Brain pericyte (primary cell): ENCODE data around the gene SLC22A6.
"Not testable (repeated sequence)": the region's sequence is repeated elsewhere in the genome, so short reads cannot be mapped to it uniquely, and the experiment has no call there.

Source experiments
- DNase-seq: peaks from one replicate; pipeline ENCODE4 v3.0.0-alpha.2; 2012; ENCODE audit warnings: low read depth, low spot score

SLC22A6 gene

DNA sequence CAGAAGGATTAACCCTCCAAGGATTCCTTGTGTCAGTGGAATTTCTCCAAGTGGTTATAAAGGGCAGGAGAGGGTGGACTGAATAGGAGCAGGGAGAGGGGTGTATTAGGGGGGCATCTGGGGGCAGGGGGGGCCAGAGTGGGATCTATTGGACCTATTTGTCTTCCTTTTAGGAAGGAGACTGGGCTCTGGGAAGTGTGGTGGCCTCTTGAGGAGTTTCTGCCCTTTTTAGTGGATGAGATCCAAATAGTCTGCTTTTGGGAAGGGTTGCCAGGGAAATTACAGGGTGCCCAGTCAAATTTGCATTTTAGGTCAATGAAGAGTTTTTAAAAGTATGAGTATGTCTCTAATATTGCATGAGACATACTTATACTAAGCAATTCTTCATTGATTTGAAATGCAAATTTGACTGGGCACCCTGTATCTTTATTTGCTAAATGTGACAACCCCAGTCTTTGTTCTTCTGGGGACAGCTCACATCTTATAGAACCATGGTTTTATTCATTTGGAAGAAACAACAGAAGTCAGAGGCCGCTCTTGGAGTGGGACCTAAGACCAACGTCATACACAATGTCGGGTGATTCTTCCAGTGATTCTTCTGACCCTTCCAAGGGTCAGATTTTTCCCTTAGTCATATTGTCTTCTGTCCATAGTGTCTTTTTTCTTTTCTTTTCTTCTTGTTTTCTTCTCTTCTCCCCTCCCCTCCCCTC, 429 bp upstream of the SLC22A6 start:
- no peak for DNase-seq

DNA sequence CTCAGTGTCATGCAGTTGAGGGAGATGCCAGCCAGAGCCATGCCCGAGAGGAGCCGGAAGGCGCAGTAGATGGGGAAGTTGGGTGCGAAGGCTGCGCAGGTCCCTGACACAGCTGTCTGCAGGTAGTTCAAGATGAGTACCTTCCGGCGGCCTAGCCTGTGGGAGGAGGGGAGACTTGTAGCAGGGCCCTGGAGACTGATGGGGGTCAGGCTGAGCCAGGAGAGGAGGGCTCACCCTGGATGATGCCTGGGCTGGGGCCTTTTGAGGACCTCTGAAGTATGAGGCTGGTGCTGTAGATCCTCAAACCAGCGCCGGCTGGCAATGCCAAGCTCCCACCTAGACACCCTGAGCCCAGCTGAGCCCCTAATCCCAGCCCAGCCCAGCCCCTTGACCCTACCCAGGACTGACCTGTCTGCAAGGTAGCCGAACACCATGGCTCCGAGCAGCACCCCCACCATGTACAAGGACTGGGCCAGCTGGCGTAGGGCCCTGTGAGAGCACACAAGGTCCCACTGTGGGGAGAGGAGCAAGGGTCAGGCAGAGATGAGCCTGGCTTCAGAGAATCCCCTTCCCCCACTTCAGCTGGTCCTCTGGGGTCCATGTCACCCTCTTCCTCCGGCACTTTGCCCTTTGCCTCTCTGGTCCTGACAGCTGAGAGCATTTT, 1.1 kb downstream of the SLC22A6 start:
- DNase-seq = no peak

DNA sequence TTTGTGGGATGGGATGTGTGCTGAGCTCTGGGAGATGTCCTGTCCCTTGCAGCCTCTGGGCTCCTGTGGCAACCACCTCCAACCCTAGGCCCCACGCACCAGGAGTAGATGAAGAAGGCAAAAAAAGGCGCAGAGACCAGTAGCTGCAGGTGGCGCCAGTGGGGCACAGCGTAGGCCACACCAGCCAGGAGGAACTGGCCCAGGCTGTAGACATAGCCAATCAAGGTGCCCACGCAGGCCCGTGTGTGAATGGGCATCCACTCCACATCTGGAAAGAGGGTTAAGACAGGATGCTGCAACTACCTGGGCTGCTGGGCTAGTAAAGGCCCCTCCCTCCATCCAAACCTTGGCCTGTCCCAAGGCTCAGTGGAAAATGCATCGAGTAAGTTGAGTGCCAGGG, 3.0 kb downstream of the SLC22A6 start:
- no peak for DNase-seq

DNA sequence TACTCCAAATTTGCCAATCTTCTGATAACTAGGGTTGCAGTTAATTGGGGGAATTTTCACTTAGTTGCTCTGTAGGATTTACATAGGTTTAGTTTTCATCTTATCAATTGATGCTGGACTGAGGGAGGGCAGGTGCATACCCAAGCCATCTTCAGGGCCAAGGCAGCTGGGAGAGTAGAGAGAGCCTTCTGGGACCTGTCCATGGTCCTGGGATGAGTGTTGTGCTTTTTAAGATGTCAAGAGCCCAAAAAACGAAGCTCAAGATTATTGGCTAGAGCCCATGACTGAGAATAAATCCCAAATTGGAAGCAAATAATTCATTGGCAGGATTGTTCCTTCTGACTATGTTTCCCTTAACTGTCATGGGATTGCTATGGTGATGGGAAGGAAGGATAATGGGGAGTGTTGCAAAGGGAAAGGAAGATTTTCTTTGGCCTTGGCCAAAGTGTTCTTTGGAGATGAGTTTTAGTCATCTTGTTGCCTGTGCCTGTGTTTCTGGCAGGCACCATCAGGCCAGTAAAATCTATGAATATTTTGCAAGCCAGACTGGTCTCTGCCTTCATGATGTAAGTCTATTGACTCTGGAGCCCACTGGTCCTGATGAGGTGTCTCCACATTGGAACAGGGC, 4.5 kb downstream of the SLC22A6 start:
- no peak for DNase-seq

DNA sequence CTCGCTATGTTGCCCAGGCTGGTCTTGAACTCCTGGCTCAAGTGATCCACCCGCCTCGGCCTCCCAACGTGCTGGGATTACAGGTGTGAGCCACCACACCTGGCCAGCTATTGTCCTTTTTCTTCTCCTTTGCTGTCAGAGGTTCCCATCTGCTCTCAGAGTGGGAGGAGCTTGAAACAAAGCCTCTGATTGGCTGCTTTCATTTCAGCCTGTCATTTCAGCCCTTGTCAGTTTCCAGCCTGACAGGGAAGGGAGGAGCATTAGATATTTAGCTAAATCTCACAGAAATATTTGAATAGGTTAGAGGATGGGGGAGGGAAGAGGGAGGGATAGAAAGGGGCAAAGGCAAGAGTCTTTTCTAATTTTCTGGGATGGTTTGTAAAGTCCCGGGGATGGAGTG, 8.7 kb downstream of the SLC22A6 start:
- no peak for DNase-seq

DNA sequence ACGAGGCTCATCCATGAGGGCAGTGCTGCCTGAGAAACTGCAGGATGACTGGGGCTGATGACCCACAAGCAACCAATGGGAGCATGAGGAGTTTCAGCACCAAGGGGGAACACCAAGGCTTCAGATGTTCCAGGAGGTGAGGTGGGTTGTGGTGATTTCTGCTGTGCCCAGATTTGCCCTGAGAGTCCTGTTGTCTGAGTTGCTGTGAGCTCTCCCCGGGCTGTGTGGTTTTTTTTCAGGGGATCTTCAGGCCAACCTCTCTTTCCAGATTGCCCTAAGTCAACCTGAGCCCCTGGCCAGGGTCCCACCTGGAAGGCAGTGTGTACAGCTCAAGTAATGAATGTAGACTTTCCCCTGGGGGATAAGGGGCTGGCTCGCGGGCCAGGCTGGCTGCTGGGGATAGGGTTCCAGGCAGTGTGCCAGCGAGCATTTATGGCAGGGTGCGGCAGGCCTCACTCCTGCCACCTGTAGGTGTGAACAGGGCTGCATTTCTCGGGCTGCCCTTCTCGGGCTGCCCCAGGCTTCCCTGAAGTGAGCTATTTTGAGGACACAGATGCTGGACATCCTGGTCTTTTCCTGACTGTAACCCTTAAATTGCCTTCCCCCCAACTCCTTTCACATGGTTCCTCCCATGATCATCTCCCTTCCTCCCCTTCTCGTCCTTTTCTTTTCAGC, 9.8 kb downstream of the SLC22A6 start:
- DNase-seq = no peak

DNA sequence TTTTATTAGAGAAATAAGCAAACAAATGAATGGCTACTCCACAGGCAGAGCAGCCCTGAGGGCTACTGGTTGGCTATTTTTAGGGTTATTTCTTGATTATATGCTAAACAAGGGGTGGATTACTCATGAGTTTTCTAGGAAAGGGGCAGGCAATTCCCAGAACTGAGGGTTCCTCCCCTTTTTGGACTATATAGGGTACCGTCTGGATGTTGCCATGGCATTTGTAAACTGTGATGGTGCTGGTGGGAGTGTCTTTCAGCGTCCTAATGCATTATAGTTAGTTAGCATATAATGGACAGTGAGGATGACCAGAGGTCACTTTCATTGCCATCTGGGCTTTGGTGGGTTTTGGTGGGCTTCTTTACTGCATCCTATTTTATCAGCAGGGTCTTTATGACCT, 19.2 kb downstream of the SLC22A6 start:
- DNase-seq = no peak

DNA sequence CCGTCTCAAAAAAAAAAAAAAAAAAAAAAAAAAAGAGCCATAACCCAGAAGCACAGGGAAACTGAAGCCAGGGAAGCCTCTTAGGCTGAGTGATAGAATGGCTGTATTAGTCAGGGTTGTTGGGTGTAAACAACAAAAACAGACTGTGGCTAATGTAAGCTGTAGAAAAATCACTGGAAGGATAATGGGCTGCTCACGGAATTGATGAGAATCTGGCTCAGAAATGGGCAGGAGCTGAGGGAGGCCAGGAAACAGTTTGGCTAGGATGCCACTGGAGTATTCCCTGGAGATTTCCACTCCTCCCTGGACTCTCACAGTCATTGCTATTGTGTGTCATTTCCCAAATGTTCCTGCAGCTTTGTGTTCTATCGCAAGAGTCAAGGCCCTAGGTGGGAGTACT, 22.4 kb downstream of the SLC22A6 start:
- DNase-seq = no peak

DNA sequence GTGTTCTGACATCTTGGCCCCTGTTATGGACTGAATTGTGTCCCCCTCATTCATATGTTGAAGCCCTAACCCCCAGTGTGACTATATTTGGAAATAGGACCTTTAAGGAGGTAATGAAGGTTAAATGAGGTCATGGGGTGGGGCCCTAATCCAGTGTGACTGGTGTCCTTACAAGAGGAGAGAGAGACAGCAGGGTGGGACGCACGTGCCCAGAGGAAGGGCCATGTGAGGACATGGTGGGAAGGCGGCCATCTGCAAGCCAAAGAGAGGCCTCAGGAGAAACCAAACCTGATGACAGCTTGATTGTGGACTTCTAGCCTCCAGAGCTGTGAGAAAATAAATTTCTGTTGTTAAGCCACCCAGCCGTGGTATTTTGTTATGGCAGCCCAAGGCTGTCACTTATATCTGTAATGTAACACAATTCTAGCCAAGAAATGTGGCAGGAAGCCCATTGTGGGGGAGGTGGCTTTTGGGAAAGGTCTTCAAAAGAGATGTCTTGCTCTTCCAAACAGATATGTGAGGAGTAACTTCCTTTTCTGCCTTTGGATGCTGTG, 23.7 kb downstream of the SLC22A6 start:
- no peak for DNase-seq

DNA sequence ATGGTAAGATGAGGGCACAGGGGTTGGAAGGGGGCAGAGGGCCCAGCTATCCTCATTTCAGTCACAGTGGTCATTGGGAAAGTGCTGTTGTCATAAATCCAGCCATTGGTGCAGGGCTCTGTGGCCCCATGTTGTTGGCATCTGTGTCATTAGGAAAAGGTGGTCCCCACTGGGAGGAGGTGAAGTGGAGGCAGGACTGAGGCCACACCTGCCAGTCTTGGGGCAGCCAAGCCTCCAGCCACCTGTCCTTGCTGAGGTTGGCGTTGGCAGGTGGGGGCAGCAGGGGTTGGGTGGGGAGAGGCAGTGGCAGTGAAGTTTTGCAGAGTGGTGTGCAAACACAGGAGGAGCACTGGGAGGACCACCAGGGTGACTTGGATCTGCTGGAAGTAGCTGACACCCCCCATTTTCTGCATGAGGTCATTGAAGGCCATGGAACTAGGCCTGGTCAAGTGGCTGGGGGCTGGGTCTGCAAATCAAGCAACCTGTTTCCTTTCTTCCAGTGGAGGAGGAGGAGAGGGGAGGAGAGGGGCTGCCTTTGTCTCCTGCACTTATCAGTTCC, 25.3 kb downstream of the SLC22A6 start:
- no peak for DNase-seq

DNA sequence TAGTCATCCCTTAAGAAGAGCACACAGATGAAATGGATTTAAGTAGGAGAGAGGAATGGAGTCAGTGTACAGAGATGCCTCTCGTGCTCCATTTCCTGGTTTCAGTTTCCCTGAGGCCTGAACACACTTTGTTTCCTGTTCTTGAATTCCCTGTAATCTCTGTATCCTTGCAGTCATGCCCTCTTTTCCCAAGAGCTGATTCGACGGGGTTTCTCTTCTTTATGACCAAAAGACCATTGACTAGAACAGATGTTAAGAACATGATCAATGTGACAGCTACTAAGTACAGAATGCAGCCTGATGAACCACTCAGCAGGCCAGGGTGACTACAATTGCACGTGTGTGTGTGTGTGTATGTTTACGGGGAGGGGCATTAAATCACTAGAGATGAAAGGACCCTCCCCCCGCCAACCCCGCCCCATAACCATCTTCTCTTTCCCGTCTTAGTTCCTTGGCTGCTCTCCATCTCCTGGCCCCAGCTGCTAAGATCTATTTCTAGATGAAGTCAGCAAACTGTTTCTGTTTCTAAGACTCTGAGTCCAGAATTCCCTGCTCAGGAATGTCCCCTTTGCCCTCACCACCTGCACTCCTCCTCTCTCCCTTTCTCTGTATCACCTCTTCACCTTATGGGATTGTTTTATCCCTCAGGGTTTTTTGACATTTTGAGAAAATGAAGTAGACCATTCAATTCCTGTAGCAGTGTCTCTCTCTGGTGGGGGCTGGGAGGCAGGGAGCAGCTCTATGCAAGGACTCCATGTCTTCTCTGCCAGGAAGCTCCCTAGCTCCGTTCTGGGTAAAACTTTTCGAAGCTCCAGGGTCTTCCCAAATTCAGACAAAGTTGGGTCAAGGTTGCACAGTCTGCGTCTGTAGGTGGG, 26.0 kb downstream of the SLC22A6 start:
- no peak for DNase-seq

DNA sequence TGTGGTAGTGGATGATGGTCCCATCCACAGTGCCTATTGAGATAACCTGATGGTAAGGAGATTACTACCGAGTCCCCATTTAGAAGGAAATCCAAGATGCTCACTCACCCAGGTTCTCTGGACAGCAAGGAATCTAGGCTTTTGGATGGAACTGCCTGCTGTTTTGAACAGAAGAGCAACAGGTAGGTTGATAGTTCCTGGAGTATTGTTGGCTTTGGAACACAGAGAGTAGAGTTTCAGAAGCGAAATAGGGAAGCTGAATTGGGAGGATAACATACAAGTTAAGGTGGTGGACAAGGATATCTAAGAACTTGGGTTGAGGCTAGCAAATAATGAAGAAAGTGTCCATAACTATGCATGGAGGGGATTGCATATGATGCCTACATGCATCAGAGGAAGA, 27.6 kb downstream of the SLC22A6 start:
- DNase-seq = no peak

DNA sequence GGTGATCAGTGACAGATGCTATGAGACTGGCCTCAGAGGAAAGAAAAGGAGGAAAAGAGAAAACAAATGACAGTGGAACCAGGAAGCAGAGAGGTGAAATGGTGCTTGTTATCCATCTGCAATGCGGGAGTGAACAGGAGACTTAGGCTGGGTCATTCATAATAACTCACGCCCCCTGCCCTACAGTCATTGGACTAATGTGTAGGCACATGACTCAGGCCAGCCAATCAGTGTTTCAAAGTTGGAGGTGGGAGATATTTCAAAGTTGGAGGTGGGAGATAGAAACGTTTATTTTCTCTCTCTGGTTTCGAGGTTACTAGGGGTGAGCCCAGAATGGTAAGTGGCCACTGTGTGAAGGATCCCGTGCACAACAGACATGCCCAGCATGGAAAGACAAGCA, 30.3 kb downstream of the SLC22A6 start:
- DNase-seq = no peak

DNA sequence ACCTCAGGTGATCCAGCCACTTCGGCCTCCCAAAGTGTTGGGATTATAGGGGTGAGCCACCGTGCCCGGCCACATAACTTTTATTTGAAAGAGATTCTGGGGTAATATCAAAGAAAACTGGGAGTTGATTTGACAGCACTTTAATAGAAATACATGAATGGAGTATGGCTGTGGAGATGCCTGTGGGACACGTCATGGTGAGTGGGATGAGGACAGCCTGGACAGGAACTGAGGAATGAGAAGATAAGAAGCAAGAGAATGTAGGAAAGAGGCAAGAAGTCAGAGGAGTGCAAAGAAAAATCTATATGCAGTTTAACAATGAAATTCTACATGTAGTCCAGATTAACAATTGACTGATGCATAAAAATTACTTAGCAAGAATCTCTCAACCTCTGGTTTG, 31.0 kb downstream of the SLC22A6 start:
- no peak for DNase-seq

DNA sequence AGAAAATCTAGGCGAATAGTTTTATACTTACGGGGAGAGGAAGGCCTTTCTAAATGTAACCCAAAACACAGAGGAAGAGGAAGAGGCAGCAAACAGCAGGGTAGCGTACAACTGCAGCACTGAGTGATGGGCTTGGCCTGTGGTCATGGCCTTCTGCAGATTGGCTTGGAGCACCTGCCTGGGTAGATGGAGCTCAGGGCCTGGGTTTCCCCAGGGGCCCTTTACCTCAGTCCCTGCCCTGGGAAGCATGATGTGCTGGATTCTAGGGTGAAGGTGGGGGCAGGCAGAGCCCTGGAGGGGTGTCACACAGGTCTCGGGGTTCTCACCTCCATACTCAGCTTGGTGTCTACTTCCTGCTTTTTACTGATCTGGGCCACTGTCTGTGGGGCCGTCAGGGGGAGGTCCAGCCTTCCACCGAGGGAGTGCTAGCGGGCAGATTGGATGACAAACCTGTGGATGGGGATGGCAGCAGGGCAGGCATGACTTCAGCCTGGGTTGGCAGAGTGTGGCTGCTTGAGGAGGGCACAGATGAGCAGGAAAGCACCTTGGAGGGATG, 35.9 kb downstream of the SLC22A6 start:
- no peak for DNase-seq

DNA sequence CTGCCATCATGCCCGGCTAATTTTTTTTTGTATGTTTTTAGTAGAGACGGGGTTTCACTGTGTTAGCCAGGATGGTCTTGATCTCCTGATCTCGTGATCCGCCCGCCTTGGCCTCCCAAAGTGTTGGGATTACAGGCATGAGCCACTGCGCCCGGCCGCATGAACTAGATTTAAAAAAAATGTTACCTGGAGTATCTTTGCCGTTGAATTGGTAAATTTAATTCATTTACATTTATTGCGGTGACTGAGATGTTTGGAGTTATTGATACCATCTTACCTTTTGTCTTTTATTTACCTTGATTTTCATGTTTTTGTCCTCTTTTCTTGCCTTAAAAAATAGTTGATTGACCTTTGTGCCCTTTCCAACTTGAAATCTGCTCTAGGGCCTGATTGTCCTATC, 39.2 kb downstream of the SLC22A6 start:
- DNase-seq = not testable (repeated sequence)

DNA sequence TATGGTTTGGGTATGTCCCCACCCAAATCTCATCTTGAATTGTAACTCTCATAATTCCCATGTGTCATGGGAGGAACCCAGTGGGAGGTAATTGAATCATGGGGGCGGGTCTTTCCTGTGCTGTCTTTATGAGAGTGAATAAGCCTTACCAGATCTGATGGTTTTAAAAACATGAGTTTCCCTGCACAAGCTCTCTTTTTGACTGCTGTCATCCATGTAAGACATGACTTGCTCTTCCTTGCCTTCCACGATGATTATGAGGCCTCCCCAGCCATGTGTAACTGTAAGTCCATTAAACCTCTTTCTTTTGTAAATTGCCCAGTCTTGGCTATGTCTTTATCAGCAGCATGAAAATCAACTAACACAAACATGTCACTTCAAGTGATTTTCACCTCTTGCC, 47.2 kb downstream of the SLC22A6 start:
- not testable (repeated sequence) for DNase-seq

DNA sequence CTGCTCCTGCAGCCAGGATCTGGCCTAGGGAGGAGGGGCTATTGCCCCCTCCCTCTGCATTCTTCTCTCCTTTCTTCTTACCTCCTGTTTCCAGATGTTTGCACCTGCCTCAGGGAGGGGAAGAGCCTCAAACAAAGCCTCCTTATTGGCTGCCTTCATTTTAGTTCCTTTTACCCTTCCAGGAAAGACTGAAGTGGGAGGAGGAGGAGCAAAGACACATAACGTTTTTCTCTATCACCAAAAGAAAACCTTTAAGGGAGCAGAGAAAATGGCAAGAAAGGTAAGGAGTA, 50.3 kb downstream of the SLC22A6 start:
- no peak for DNase-seq

DNA sequence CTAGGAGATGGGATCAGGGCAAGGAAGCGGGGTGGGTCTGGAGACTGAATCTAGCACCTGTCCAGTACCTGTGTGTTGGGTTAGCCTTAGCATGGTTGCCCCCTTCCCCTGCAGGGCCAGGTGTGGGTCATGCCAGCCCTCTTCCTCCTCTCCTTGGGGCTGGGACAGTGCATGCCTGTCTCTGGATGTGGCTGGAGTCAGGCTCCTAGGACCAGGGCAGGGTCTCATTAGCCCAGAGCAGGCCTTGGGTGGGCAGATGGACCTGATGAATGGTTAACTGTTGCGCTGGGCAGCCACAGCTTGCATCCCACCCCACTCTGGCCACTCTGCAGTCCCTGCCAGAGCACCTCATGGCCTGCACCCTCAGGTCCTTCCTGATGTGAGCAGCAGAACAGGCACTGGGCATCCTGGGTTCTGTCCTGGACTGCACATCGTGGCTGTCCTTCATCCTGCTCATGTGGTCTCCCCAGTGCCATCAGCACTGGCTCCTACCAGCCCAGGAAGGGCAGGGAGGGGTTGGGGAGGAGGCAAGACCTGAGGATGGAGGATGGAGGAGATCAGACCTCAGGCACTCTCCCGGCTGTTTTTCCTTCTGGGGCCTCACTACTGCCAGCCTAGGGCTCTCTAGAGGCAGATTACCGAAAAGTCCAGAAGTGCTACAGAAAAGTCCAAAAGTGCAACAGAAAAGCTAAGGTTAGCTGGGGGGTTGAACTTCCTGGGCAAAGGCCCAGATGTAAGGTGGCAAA, 50.8 kb downstream of the SLC22A6 start:
- no peak for DNase-seq

DNA sequence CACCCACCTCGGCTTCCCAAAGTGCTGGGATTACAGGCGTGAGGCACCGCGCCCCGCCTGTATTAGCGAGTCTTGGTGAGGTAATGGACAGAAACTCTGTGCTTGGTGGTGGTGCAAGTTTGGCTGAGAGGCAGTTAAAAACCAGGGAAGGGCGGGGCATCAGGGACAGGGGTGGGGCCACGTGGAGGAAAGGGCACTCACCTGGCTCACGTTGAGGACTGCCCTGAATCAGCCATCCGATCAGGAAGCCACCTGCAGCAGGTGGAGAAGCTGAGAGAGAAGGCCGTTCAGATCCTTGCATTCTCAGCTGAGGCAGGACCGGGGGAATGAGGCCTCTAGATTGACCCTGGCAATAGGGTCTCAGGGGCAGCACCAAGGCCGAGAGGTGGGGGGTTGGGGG, 51.5 kb downstream of the SLC22A6 start:
- no peak for DNase-seq
